ENCODE measurements around the gene TPCN2. TPM values are rescaled to one million over a fixed set of nuclear protein-coding genes. Genes with fewer than 3 reads are reported as not detected.

Gene TPCN2
- total and polyA plus RNA-seq, 4 donors: 6.4 to 20.8 (median 12.1) TPM

- H3K4me1 ChIP-seq (ENCODE audit: control insufficient read depth in 4 of 4, insufficient read depth in 4 of 4, low read length in 3 of 4): peaks cover 0 to 1% (median 0%) of the 10 kb centered on the region in 4 donors
- WGBS: 94% methylated on average over 12 of the region's 12 CpGs
- H3K4me3 ChIP-seq (ENCODE audit: low read depth in 1 of 3, low read length in 3 of 3): no peak overlapping the region
- no peak for DNase-seq (ENCODE audit: low spot score)
- H3K27ac ChIP-seq (ENCODE audit: low read depth in 1 of 2, low read length in 2 of 2): no peak overlapping the region
- H3K9me3 ChIP-seq (ENCODE audit: control insufficient read depth in 4 of 4, low read length in 3 of 4): peaks cover 0 to 3% (median 0%) of the 10 kb centered on the region in 4 donors
- H3K27me3 ChIP-seq (ENCODE audit: control insufficient read depth in 4 of 4, insufficient read depth in 4 of 4, low read length in 3 of 4): no peaks in the 10 kb centered on the region
- no peaks in the 10 kb centered on the region for H3K36me3 ChIP-seq (ENCODE audit: control insufficient read depth in 4 of 4, insufficient read depth in 3 of 4, low read depth in 1 of 4, low read length in 3 of 4)
- H3K9ac ChIP-seq (ENCODE audit: low read depth in 1 of 2, low read length in 2 of 2): no peak overlapping the region
- TF ChIP-seq HNF4G (IDR thresholded peaks at IDR 0.05) (no peak), RAD21 (IDR thresholded peaks at IDR 0.05) (no peak), CTCF (IDR thresholded peaks at IDR 0.05; ENCODE audit: low read depth, low read length, missing input control) (no peak), YY1 (IDR thresholded peaks at IDR 0.05) (no peak), FOXA2 (IDR thresholded peaks at IDR 0.05) (no peak), RXRA (IDR thresholded peaks at IDR 0.05) (no peak), NR2F2 (IDR thresholded peaks at IDR 0.05) (no peak), GABPA (IDR thresholded peaks at IDR 0.05 in 1 of 2, conservative IDR thresholded peaks at IDR 0.05 in 1 of 2) (no peak), SP1 (IDR thresholded peaks at IDR 0.05) (no peak), TAF1 (conservative IDR thresholded peaks at IDR 0.05) (no peak)
These were observed 77.6 kb downstream of the TPCN2 start for GRCh38 chr11:69126286-69126685.

GRCh38 chr11:69127081-69127850, 78.5 kb downstream of the TPCN2 start:
- Histone ChIP-seq H3K27me3 (ENCODE audit: control insufficient read depth in 4 of 4, insufficient read depth in 4 of 4, low read length in 3 of 4) (no peaks in the 10 kb centered on the region), H3K27ac (ENCODE audit: low read depth in 1 of 2, low read length in 2 of 2) (no peak overlapping the region), H3K36me3 (ENCODE audit: control insufficient read depth in 4 of 4, insufficient read depth in 3 of 4, low read depth in 1 of 4, low read length in 3 of 4) (no peaks in the 10 kb centered on the region), H3K9ac (ENCODE audit: low read depth in 1 of 2, low read length in 2 of 2) (no peak overlapping the region), H3K4me3 (ENCODE audit: low read depth in 1 of 3, low read length in 3 of 3) (no peak overlapping the region), H3K4me1 (ENCODE audit: control insufficient read depth in 4 of 4, insufficient read depth in 4 of 4, low read length in 3 of 4) (peaks cover 0 to 3% (median under 1%) of the 10 kb centered on the region in 4 donors), H3K9me3 (ENCODE audit: control insufficient read depth in 4 of 4, low read length in 3 of 4) (peaks cover 0 to 3% (median 0%) of the 10 kb centered on the region in 4 donors)
- no peak for DNase-seq (ENCODE audit: low spot score)
- TF ChIP-seq RAD21 (IDR thresholded peaks at IDR 0.05) (no peak), RXRA (IDR thresholded peaks at IDR 0.05) (no peak), REST (IDR thresholded peaks at IDR 0.05) (no peak), HNF4G (IDR thresholded peaks at IDR 0.05) (no peak), JUND (IDR thresholded peaks at IDR 0.05) (no peak), YY1 (IDR thresholded peaks at IDR 0.05) (no peak), GABPA (IDR thresholded peaks at IDR 0.05 in 1 of 2, conservative IDR thresholded peaks at IDR 0.05 in 1 of 2) (no peak), ATF3 (IDR thresholded peaks at IDR 0.05) (no peak), TAF1 (conservative IDR thresholded peaks at IDR 0.05) (no peak), ZBTB33 (IDR thresholded peaks at IDR 0.05) (no peak), CTCF (IDR thresholded peaks at IDR 0.05; ENCODE audit: low read depth, low read length, missing input control) (no peak), MAX (IDR thresholded peaks at IDR 0.05) (no peak), FOXA1 (IDR thresholded peaks at IDR 0.05) (no peak), EGR1 (IDR thresholded peaks at IDR 0.05; ENCODE audit: low read depth in 2 of 2) (no peak), NR2F2 (IDR thresholded peaks at IDR 0.05) (no peak), SP1 (IDR thresholded peaks at IDR 0.05) (no peak), HNF4A (conservative IDR thresholded peaks at IDR 0.05) (no peak), FOXA2 (IDR thresholded peaks at IDR 0.05) (no peak)
- 89% methylated on average over 26 of the region's 26 CpGs for WGBS
